ENCODE results near the gene NASP.

Gene NASP

GRCh38 chr1:45621895-45622523 is 38.2 kb downstream of the NASP start:
- Histone ChIP-seq H3K27me3 (ENCODE audit: insufficient read depth, low read depth) (no peaks in the 10 kb centered on the region), H3K79me2 (ENCODE audit: insufficient read depth, low read depth) (no peaks in the 10 kb centered on the region), H3K9ac (no peak overlapping the region), H3K4me2 (no peak overlapping the region), H3K4me1 (ENCODE audit: low read depth, poor library complexity, severe bottlenecking) (no peaks in the 10 kb centered on the region), H3K27ac (no peak overlapping the region), H2AFZ (ENCODE audit: low read depth) (no peak overlapping the region), H4K20me1 (ENCODE audit: insufficient read depth) (no peaks in the 10 kb centered on the region), H3K36me3 (ENCODE audit: insufficient read depth) (no peaks in the 10 kb centered on the region; the same call in 1 of the 2 replicates), H3K4me3 (IDR thresholded peaks at IDR 0.05; ENCODE audit: insufficient read depth, low read depth, low read length) (no peak overlapping the region)
- TF ChIP-seq, protein P1, sequence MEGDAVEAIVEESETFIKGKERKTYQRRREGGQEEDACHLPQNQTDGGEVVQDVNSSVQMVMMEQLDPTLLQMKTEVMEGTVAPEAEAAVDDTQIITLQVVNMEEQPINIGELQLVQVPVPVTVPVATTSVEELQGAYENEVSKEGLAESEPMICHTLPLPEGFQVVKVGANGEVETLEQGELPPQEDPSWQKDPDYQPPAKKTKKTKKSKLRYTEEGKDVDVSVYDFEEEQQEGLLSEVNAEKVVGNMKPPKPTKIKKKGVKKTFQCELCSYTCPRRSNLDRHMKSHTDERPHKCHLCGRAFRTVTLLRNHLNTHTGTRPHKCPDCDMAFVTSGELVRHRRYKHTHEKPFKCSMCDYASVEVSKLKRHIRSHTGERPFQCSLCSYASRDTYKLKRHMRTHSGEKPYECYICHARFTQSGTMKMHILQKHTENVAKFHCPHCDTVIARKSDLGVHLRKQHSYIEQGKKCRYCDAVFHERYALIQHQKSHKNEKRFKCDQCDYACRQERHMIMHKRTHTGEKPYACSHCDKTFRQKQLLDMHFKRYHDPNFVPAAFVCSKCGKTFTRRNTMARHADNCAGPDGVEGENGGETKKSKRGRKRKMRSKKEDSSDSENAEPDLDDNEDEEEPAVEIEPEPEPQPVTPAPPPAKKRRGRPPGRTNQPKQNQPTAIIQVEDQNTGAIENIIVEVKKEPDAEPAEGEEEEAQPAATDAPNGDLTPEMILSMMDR (conservative IDR thresholded peaks at IDR 0.05; ENCODE audit: low read depth, low read length): no peak

DNA sequence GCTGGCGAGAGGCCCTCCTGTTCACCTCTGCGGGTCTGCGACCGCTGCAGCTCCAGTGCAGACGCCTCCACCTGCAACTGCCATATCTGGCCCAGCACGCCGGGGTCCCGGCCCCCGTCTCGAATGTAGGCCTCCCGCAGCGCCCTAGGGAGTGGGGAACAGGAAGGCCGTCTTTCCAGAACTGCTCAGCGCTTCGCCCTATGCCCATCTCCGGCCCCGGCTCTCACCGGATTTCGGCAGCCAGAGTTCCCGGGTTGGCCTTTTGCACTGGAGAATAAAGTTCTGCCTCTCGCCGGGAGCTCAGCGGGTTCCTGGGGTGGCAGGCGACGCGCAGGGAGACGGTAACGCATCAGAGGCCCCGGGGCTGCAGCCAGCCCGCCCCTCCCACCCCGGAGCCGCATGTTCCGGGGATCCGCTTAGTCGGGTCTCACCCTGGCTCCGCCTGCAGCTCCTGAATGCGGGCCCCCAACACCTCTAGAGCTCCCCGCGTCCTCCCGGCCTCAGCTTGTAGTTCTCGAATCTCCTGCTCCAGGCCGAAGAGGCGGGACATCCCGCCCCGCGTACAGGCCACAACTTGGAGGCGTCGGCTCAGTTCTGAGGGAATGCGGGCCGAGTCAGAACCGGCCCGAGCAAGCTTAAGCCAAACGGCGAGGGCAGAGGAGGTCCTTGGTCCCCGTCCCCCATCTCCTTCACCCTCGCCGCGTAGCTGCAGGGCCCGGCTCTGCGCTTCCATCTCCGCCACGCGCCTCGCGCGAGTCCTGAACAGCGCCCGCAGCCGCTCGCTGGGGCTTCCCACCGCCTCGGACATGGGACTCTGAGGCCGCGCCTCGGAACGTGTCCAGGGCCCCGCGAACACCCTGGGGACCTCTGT is 38.9 kb downstream of the NASP start:
- H3K4me1 ChIP-seq (ENCODE audit: low read depth, poor library complexity, severe bottlenecking): no peaks in the 10 kb centered on the region
- no peaks in the 10 kb centered on the region for H3K27me3 ChIP-seq (ENCODE audit: insufficient read depth, low read depth)
- H3K27ac ChIP-seq: no peak overlapping the region
- H2AFZ ChIP-seq (ENCODE audit: low read depth): no peak overlapping the region
- no peaks in the 10 kb centered on the region for H4K20me1 ChIP-seq (ENCODE audit: insufficient read depth)
- H3K79me2 ChIP-seq (ENCODE audit: insufficient read depth, low read depth): no peaks in the 10 kb centered on the region
- no peaks in the 10 kb centered on the region; the same call in 1 of the 2 replicates for H3K36me3 ChIP-seq (ENCODE audit: insufficient read depth)
- H3K9ac ChIP-seq: no peak overlapping the region
- H3K4me3 ChIP-seq (IDR thresholded peaks at IDR 0.05; ENCODE audit: insufficient read depth, low read depth, low read length): no peak overlapping the region
- H3K4me2 ChIP-seq: no peak overlapping the region
- TF ChIP-seq, protein P1 (conservative IDR thresholded peaks at IDR 0.05; ENCODE audit: low read depth, low read length): no peak

- Histone ChIP-seq H2AFZ (ENCODE audit: low read depth) (no peak within 1 kb of the TSS), H3K27ac (no peak within 1 kb of the TSS), H3K4me1 (ENCODE audit: low read depth, poor library complexity, severe bottlenecking) (no peaks in the 10 kb centered on the region), H4K20me1 (ENCODE audit: insufficient read depth) (no peaks in the 10 kb centered on the region), H3K9ac (no peak within 1 kb of the TSS), H3K27me3 (ENCODE audit: insufficient read depth, low read depth) (no peaks in the 10 kb centered on the region), H3K4me2 (no peak within 1 kb of the TSS), H3K4me3 (IDR thresholded peaks at IDR 0.05; ENCODE audit: insufficient read depth, low read depth, low read length) (no peak within 1 kb of the TSS), H3K79me2 (ENCODE audit: insufficient read depth, low read depth) (no peaks in the 10 kb centered on the region), H3K36me3 (ENCODE audit: insufficient read depth) (no peaks in the 10 kb centered on the region)
- TF ChIP-seq, protein P1 (conservative IDR thresholded peaks at IDR 0.05; ENCODE audit: low read depth, low read length): no peak
Observed at GRCh38 chr1:45623972-45624371, 40.1 kb downstream of the NASP start, which contains the start of gene CCDC17. Gene CCDC17 (minus strand): TSS chr1:45624054. CDS start chr1:45623909, 145 bp downstream.

GRCh38 chr1:45629035-45629434 is 45.2 kb downstream of the NASP start:
- H4K20me1 ChIP-seq (ENCODE audit: insufficient read depth): no peaks in the 10 kb centered on the region
- H3K36me3 ChIP-seq (ENCODE audit: insufficient read depth): no peaks in the 10 kb centered on the region

More at GRCh38 chr1:45629035-45629434, 45.2 kb downstream of the NASP start:
- Histone ChIP-seq H3K9ac (no peak overlapping the region), H3K27me3 (ENCODE audit: insufficient read depth, low read depth) (no peaks in the 10 kb centered on the region), H3K27ac (no peak overlapping the region), H2AFZ (ENCODE audit: low read depth) (no peak overlapping the region), H3K4me3 (IDR thresholded peaks at IDR 0.05; ENCODE audit: insufficient read depth, low read depth, low read length) (no peak overlapping the region), H3K79me2 (ENCODE audit: insufficient read depth, low read depth) (no peaks in the 10 kb centered on the region), H3K4me1 (ENCODE audit: low read depth, poor library complexity, severe bottlenecking) (no peaks in the 10 kb centered on the region), H3K4me2 (no peak overlapping the region)
- TF ChIP-seq, protein P1 (conservative IDR thresholded peaks at IDR 0.05; ENCODE audit: low read depth, low read length): no peak
